HG03520 (cell line): ENCODE measurements around the gene YWHAE.
"Not testable (repeated sequence)": the region's sequence is repeated elsewhere in the genome, so short reads cannot be mapped to it uniquely, and the experiment has no call there.

ENCODE experiments used
- ATAC-seq: cut with Tn5 transposase; IDR thresholded peaks from one replicate; pipeline ENCODE4 v1.9.1; 2021; ENCODE audit warnings: mild to moderate bottlenecking, moderate library complexity; ENCODE audit not compliant: unreplicated experiment

Gene YWHAE

GRCh38 chr17:1375615-1376014 lies 24.4 kb downstream of the YWHAE start:
- no peak for ATAC-seq

GRCh38 chr17:1374431-1375177 lies 25.4 kb downstream of the YWHAE start:
- ATAC-seq: no peak

- ATAC-seq: no peak
Observed at GRCh38 chr17:1373707-1374237, 26.2 kb downstream of the YWHAE start.

- ATAC-seq: no peak
Observed at GRCh38 chr17:1372618-1373017, 27.4 kb downstream of the YWHAE start.

GRCh38 chr17:1371893-1372590 lies 28.0 kb downstream of the YWHAE start:
- no peak for ATAC-seq

- ATAC-seq: no peak
Observed at GRCh38 chr17:1368588-1368987, 31.4 kb downstream of the YWHAE start.

- no peak for ATAC-seq
Observed at GRCh38 chr17:1367351-1367745, 32.7 kb downstream of the YWHAE start.

- ATAC-seq: no peak
Observed at GRCh38 chr17:1366234-1366633, 33.8 kb downstream of the YWHAE start.

GRCh38 chr17:1365445-1366039 lies 34.5 kb downstream of the YWHAE start:
- ATAC-seq: no peak

- no peak for ATAC-seq
Observed at GRCh38 chr17:1362964-1363363, 37.1 kb downstream of the YWHAE start.

- no peak for ATAC-seq
Observed at GRCh38 chr17:1362065-1362848, 37.8 kb downstream of the YWHAE start.

- no peak for ATAC-seq
Observed at GRCh38 chr17:1360975-1361374, 39.0 kb downstream of the YWHAE start.

- not testable (repeated sequence) for ATAC-seq
Observed at GRCh38 chr17:1360315-1360714, 39.7 kb downstream of the YWHAE start.

GRCh38 chr17:1354030-1354429 lies 46.0 kb downstream of the YWHAE start:
- ATAC-seq: no peak

- ATAC-seq: not testable (repeated sequence)
Observed at GRCh38 chr17:1352530-1352929, 47.5 kb downstream of the YWHAE start.

GRCh38 chr17:1351971-1352370 lies 48.1 kb downstream of the YWHAE start:
- ATAC-seq: no peak

GRCh38 chr17:1351275-1351674 lies 48.7 kb downstream of the YWHAE start:
- ATAC-seq: no peak

- no peak for ATAC-seq
Observed at GRCh38 chr17:1347589-1348323, 52.3 kb downstream of the YWHAE start.

GRCh38 chr17:1344521-1344920 lies 55.5 kb downstream of the YWHAE start:
- ATAC-seq: no peak

- no peak for ATAC-seq
Observed at GRCh38 chr17:1343554-1343953, 56.5 kb downstream of the YWHAE start.
